HG03060 (cell line): ENCODE data around the gene SLC10A6.

ENCODE experiments used
- ATAC-seq: cut with Tn5 transposase; IDR thresholded peaks from one replicate; pipeline ENCODE4 v1.9.1; 2021; ENCODE audit warnings: low read depth, moderate number of reproducible peaks; ENCODE audit not compliant: unreplicated experiment

SLC10A6 gene

DNA sequence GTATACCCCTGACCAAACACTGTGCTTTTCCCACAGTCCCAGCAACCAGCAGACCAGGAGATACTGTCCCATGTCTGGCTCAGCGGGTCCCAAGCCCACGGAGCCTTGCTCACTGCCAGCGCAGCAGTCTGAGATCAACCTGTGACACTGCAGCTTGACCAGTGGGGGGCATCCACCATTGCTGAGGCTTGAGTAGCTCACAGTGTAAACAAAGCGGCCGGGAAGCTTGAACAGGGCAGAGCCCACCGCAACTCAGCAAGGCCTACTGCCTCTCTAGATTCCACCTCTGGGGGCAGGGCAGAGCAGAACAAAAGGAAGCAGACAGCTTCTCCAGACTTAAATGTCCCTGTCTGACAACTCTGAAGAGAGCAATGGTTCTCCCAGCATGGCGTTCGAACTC is 58.1 kb downstream of the SLC10A6 start:
- ATAC-seq: no peak

DNA sequence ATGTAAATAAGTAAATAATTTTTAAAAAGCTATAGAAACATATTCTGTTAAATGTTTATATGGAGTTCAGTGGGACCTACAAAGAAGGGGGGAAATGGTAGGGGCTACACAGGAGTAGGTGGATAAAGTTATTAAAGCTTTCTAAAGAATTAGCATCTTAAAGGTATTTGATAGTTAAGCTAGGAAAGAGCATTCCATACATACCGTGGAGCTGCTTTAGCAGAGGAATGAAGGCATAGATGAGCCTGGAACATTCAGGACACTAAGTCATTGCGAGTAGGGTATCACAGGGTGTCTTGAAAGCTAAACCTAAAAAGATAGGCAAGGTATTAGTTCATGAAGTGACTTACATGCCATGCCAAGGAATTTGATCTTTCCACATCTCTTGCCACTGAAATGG is 60.4 kb downstream of the SLC10A6 start:
- ATAC-seq: no peak

DNA sequence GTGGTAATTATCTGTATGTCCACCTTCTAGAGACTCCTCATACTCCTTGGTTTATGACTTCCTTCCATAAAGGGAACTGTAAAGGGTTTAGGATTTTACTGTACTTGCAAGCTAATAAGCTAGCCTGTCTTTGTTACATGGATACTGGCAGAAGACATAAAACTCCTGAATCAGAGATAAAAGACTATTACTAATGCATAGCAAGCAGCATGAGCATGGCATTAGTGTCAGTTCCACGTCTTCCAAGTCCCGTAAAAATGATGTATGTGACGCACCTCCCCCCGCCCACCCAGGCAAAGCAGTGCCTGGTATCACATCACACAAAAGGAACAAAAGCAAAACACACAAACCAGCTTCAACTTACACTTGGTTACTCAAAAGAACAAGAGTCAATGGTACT is 71.0 kb downstream of the SLC10A6 start:
- ATAC-seq: no peak

DNA sequence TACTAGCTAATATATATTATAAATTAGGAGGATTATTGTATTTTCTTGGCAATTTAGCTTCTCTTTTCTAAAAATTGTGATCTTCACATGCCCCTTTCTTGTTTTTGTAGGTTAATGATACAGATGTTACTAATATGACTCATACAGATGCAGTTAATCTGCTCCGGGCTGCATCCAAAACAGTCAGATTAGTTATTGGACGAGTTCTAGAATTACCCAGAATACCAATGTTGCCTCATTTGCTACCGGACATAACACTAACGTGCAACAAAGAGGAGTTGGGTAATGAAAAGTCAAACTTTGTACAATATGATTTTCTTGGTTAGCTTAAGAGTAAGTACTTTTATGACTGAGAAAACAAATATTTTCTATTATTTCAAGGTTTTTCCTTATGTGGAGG is 74.1 kb downstream of the SLC10A6 start:
- no peak for ATAC-seq
